GM19397 (cell line): ENCODE results near the gene OGG1.
"Not testable (repeated sequence)": the region's sequence is repeated elsewhere in the genome, so short reads cannot be mapped to it uniquely, and the experiment has no call there.

Experiments
- ATAC-seq: cut with Tn5 transposase; IDR thresholded peaks from one replicate; pipeline ENCODE4 v1.9.1; 2021; ENCODE audit warnings: mild to moderate bottlenecking, moderate library complexity; ENCODE audit not compliant: unreplicated experiment

The OGG1 gene

DNA sequence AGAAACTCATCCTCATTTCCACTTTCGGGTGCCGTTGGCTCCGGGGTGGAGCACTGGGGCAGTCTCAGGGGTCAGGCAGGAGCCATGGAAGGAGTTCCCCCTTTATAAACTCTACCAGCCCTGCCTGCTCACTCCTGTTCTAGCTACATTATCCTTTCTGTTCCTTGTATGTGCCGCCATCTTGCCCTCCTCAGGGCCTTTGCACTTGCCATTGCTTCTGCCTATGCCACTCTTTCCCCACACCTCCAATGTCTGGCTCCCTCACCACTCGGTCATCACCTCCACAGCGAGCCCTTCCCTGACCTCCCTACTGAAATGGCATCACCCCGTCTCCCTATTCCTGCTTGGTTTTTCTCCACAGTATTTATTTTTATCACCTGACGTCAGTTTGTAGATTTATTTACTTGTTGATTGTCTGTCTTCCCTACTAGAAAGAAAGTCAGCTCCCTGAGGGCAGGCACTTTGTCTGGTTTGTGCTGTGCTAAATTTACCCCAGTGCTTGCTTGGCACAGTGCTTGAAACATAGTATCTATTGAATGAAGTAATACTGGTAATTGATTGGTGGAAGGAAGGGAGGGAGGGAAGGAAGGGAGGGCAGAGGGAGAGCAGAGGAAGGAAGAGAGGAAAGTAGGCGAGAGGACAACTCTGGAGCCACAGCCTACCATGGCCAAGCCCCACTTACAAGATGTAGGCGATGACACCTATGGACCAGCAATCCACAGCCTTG, 11.2 kb downstream of the OGG1 start:
- no peak for ATAC-seq

DNA sequence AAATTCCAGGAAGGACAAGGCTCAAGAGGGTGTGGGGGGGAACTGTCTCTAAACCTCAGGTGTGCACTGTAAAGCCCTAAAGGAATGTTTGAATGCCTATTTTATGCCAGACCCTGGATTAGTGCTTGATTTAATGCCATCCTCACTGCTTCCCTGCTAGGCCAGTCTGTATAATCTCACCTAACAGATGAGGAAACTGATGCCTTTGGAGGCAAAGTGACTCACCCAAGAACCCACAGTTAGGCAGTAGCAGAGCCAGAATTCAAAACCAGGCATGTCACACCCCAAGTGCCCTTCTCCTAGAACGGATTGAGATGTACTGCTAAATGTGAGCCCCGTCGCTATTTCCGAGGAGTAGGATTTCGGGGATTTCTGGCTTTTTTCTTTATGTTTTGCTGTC, 12.2 kb downstream of the OGG1 start:
- no peak for ATAC-seq

DNA sequence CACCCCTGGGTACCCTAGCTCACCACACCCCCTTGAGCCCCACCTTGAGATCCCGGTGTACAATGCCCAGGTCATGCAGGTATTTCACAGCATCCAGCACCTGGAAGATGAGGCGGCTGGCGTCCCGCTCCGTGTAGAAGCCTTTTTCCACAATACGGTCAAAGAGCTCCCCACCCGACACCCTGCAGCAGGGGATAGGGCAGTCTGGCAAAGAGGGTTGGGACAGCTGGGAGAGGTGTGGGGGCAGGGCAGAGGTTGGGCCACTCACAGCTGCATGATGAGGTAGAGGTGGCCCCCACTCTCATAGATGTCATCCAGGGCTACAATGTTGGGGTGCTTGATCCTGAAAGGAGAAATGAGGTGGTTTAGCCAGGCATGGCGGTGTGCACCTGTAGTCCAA, 13.1 kb downstream of the OGG1 start:
- ATAC-seq, result no peak

DNA sequence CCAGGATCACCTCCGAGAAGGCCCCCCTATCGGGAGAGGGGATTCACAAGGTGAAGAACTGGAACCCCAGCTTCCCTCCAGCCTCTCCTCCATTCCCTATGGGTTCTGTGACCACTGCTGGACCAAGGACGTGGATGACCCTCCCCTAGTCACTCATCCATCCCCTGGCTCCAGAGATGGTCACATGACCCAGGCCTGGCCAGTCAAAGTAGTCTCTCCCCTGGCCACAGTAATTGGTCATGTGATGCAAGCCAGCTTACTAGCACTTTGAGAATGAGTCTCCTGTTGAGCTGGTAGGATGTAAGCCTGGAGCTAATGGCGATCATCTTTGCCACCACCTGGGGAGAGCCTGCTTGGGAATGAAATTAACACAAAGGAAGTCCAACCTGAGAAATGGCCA, 16.1 kb downstream of the OGG1 start:
- ATAC-seq, result no peak

DNA sequence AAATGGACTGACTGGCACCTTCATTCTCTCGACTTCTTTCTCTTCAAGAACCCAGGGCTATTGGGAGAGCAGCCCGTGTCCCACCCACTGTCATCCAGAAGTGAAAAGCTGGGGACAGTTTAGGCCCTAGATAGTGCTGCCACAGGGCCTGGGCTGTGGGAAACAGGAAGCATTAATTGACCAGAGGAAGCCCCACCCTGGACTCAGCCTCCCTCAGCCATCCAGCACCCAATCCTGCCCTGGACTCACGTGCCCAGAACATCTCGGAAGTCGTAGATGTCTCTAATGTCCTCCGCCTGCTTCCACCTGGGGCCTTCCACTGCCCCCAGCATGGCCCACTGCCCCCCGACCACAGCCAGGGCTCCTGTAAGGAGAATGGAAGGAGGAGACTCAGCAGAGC, 17.7 kb downstream of the OGG1 start:
- no peak for ATAC-seq

DNA sequence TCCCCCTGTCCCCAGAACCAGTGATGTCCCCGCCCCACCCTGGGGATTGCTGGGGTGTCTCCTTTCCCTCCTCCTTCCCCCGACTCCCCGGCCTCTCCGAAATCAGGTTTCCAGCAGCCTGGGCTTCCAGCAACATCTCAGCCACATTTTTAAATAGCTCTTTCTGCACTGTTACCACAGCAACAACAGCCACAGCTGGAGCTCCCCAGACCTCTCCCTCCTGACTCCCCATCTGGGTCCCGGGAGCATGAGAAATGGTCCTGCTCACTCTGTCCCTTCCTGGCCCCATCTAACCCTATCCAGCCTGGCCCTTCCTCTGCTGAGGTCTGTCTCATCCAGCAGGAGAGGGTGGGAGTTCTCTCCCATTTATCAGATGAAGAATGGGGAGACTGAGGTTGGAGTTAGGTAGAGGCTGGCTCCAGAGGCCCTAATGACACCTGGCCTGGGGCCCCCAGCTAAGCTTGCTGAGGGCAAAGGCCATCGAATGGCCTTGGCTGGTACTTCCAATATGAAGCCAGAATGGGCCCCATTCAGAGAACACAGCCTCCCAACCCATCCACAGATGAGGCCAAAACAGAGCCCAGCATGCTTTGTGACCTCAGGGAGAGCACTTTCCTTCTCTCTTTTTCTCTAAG, 18.5 kb downstream of the OGG1 start:
- ATAC-seq, result no peak

DNA sequence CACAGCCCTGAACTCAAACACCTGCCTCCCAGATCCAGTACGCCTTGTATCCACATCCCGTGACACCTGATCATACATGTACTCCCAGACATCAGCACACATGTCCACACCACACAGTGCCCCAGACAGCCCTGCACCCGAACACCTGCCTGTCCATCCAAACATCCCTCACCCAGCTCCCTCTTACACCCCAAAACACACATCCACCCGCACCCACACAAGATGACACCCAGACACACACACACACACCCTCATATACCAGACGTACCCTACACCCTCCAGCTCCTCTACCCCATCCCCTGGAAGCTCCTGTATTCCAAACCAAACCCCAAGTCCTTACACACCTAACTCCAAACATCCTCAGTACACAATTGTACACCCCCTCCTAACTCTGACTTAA, 19.3 kb downstream of the OGG1 start:
- no peak for ATAC-seq

DNA sequence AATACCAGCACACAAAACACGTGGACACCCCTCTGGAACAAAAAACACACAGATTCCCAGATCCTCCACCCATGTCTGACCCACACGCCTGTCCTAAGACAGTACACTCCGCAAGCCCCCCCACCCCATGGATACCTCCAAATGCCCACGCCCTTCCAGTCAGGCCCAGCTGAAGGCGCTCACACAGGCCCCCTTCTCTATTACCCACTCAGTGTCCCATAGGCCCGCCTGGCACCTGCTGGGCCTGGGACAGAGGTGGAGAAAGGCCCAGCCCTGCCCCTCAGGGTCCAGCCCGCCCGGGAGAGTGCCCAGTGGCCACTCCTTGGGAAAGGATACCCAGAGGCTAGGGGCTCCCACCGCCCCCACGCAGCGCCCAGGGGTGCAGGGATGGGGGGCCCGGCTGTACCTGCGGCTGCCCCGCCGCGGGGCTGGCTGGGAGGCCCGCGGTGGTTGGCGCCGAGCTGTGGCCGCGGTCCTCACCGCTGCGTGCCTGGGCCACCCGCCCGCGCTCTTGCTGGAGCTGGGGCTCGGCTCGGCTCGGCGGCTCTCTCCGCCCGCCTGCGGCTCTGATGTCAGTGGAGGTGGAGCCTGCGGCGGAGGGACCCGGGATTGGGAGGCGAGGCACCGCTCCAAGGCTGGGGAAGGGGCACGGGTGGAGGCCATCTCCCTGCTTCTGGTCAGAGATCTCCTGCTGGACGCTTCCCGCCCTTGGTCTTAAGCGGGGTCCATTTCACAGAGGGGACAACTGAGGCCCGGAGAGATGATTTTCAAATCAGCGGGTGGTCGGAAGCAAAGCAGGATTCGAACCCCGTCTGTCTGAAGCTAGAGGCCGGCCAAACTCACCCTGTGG, 19.9 kb downstream of the OGG1 start, which contains the start of gene CAMK1:
CAMK1 (minus strand) TSS at position 522 of the 850 bp plus-strand sequence. CDS start 2,198 bp downstream, outside the sequence.
- ATAC-seq, result no peak

DNA sequence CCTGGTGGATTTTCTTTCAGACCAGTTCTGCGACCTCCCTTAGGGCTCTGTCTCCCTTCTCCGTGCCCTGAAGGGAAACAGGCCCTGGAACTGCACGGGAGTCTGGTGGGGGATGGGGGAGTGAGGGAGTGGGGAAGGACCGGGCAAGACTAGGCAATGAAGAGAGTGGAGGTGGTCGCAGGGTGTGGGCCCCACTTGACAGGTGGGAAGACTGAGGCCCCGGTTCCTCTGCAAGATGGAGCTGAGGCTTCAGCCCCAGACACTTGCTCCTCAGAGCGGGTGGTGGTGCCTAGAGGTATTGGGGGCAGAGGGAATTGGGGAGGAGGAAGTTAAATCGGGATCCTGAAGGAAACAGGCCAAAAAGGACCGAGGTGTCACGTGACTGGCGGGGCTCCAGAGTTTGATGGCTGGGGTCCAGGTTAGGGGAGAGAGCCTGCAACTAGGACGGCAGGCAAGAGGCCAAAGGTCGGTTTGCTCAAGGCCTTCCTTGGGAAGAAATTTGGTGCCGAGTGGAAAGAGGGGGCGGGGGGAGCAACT, 20.6 kb downstream of the OGG1 start:
- no peak for ATAC-seq

DNA sequence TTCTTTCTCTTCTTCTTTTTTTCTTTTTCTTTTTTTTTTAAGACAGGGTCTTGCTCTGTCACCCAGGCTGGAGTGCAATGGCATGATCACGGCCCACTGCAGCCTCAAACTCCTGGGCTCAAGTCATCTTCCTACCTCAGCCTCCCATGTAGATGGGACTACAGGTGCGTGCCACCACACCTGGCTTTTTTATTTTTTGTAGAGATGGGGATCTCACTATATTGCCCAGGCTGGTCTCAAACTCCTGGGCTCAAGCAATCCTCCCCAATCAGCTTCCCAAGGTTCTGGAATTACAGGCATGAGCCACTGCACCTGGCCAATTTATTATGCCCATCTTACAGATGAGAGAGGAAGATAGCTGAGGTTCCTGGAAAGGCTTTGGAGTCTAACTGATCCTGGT, 21.3 kb downstream of the OGG1 start:
- ATAC-seq, result not testable (repeated sequence)

DNA sequence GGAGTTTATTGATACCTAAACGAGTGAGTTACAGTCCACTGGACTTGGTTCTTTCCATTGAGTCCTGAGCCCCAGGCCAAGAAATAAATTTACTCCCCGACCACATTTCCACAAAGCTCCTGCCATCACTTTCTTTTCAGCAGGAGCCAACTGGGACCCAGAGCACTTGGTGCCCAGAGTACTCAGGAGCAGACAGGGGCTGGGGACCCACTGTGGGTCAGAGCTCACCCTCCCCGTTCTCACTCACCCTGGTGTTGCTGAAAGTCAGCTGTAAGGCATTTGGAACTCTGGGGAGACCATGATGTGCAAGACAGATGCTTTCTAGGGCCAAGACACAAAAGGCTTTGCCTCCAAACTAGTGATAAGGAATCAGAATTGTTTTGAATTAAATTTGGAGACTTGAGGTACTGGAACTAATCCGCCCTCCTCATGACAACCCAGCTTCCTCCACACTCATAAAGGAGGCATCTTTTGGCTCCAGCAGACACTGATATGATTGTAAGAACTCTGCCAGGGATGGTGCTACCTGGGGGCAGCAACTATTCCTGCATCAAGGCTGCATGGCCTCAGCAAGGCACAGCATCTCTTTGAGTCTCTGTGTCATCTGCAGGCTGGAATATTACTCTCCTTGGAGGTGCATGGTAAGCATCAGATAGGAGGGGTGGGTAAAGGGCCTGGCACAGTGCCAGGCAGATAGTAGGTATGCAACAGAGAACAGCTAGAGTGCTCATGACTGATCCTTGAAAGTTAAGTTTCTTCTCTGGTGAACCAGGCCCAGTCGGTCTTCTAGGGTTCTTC, 27.3 kb downstream of the OGG1 start:
- ATAC-seq, result no peak

DNA sequence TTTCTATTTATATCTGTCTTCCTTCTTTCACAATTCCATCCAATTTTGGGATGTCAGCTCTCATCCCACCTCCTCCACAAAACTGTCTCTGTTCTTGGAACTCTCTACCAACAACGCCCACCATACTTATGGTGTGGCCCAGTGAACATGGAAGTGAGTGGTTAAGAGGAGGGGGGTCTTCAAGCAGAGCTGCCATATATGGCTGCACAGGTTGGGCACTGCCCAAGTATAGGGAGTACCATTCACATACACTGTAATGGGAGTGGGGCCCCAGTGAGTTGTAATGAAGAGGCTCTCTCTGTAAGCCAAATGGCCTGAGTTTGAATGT, 27.9 kb downstream of the OGG1 start:
- ATAC-seq, result no peak

DNA sequence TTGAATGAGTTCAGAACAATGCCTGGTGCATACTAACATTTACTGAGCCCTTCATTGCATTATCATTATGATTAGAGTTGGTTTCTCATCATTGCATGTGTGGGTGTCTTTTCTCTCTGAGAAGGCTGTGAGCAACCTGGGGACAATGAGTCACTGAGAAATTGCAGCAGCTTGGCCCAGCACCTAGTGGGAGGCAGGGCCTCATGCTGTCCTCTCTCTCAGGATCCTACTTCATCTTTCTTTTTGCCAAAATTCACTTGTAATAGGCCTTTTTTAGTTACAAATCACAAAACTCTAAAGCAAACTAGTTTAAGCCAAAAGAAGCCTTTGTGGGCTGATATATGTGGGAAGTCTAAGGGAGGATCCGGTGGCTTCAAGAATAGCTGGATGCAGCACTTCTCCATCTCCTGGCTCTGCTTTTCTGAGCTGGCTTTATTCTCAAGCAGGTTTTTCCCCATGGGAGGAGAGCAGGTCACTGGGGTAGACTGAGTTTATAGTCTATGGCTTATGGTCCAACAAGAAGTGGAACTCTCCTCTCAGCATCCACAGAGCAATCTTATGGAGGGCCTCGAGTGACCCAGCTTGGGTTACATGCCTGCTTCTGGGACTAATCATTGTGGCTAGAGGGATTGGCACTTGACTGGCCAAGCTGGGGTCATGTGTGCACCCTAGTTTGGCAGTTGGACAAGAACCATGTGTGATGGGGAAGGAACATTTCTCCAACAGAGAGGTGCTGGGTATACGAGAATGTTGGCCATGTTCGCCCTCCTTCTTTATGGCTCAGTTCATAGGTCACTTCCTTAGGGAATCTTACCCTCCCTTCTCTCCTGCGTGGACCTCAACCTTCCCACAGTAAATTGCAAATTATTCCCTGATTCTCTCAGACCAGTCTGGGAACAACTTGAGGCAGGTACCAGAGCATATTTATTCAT, 28.7 kb downstream of the OGG1 start:
- ATAC-seq, result no peak

DNA sequence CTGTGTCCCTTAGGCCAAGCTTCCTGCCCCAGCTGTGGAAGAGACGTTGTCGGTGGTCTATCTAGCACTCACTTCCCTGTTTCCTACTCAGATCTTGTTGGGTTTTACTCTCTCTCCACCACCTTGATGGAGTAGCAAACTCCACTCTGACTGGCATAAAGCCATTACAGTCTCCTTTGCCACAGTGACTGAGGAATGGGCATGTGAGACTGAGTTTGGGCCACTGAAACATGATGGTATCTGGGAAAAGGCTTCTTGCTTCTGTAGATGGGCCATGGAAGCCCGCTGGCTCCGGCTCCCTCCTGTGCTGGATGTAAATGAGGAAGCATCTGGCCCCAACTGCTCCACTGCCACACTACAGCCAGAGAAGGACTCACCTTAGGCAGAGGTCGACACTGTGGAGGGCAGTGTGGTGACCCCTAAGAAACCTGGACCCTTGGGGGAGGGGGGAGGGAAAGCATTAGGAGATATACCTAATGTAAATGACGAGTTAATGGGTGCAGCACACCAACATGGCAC, 29.4 kb downstream of the OGG1 start:
- no peak for ATAC-seq

DNA sequence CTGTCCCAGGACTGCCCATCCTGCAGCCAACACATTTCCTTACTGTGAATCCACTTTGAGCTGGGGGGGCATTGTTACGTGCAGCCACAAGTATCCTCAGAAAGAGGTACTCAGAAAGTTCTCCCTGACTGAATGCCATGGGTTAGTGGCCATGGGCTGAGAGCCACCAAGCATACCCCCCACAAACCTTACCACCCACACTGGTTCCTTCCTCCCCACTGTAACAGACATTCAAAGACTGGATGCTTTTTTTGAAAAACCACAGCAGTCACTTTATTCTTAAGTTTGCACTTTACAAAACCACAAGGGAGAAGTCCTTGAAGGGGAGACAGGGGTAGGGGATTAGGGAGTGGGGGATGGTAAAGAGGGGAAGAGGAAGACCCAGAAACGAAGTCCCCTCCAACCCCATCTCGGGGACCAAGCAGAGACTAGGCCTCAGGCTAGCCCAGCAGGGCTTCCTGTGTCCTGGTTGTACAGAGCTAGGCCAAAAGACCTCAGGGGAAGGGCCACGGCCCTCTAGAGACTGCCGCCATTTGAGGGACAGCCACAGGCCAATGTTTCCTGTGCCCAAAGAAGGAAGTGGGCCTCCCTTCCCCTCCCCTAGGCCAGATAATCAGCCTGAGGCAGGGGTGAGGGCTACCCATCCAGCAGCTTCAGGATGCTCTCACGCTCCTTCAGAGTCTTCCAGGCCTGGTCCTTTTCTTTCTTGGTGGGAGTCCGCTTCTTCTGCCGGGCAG, 30.1 kb downstream of the OGG1 start:
- ATAC-seq, result peak; percentile 57

DNA sequence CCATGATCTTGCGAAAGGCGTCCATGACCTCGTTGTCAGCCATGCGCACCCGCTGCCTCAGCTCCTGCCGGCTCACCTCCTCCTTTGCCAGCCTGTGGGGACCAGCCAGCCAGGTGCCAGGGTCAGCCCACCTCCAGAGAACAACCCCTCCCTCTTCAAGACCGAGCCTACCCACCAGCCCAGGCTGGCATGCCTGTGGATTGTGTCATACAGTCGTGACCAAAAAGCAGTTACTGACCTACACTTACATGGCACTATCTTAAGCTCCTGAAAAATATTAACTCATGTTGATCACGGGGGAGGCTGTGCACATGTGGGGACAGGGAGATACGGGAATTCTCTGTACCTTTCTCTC, 30.7 kb downstream of the OGG1 start:
- no peak for ATAC-seq

DNA sequence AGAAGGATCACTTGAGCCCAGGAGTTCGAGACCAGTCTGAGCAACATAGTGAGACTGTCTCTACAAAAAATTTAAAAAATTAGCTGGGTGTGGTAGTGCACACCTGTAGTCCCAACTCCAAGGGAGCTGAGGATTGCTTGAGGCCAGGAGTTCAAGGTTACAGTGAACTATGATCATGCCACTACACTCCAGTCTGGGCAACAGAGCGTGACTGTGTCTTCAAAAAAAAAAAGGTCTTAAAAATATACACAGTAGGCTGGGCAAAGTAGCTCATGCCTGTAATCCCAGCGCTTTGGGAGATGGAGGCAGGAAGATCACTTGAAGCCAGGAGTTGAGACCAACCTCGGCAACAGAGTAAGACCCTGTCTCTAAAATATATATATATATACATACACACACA, 31.2 kb downstream of the OGG1 start:
- no peak for ATAC-seq

DNA sequence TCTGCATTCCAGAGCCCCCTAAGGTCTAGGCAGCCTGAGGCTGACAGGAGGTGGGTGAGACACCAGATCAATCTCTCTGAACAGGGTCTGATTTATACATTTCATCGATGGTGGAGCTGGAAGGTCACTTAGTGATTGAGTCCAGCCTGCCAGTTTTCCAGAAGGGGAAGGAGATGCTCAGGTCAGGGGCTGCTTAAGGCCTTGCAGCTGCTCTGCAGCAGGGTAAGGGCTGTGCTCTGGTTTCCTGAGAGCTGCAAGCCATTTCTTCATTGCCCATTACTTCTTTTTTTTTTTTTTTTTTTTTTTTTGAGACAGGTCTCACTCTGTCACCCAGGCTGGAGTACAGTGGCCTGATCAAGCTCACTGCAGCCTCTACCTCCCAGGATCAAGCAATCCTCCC, 31.8 kb downstream of the OGG1 start:
- no peak for ATAC-seq
